PC-3 (cell line): ENCODE results near the gene TENM4. TPM values are rescaled to one million over a fixed set of nuclear protein-coding genes. Genes with fewer than 3 reads are reported as not detected.
A peak's percentile ranks its signal among the peaks of the same experiment; 100 is the strongest.

Experiments used
- ATAC-seq: fragments of 200-7000 bp; cut with Tn5 transposase; 2 replicates; pipeline ENCODE4 v1.9.1; 2020; ENCODE audit warnings: mild to moderate bottlenecking, moderate library complexity
- BruUV-seq: library from RNA; stranded (reverse); fragments of 400-500 nt; replicated peaks from 2 replicates; lab custom pipeline; 2021; lab: Mats Ljungman, UMichigan
- CTCF ChIA-PET: fragments of 300-600 bp; sonication (Branson Sonifier 250); formaldehyde crosslinking; loops from one replicate; lab custom pipeline; 2022; ENCODE audit warnings: antibody characterized with exemption; lab: Charles Lee
- POLR2A ChIA-PET: fragments of 300-600 bp; sonication (Branson Sonifier 250); formaldehyde crosslinking; loops from one replicate; lab custom pipeline; 2022; ENCODE audit warnings: antibody characterized with exemption; ENCODE audit not compliant: unreplicated experiment; lab: Charles Lee
- DNase-seq: peaks from one replicate; pipeline ENCODE4 v3.0.0-alpha.2; 2015
- H2AFZ ChIP-seq: fragments of 300-600 bp; sonication (generic); 2 replicates; pipeline ENCODE4 v1.6.0; 2016; ENCODE audit warnings: antibody characterized with exemption, low read length
- H3F3A ChIP-seq: fragments of 300-600 bp; sonication (generic); one replicate; pipeline ENCODE4 v1.6.0; 2017; ENCODE audit warnings: antibody characterized with exemption, low read length, control low read depth, mild to moderate bottlenecking; ENCODE audit not compliant: unreplicated experiment
- H3K27ac ChIP-seq: fragments of 300-600 bp; sonication (generic); 2 replicates; pipeline ENCODE4 v1.5.1; 2016; ENCODE audit warnings: mild to moderate bottlenecking, low read length
- H3K27me3 ChIP-seq: fragments of 300-600 bp; sonication (generic); 2 replicates; pipeline ENCODE4 v1.6.1; 2016; ENCODE audit warnings: low read length, mixed read lengths
- H3K36me3 ChIP-seq: fragments of 300-600 bp; sonication (generic); 2 replicates; pipeline ENCODE4 v1.6.1; 2016; ENCODE audit warnings: low read depth, mixed run types, low read length, mixed read lengths
- H3K4me1 ChIP-seq: fragments of 300-600 bp; sonication (generic); 2 replicates; pipeline ENCODE4 v1.5.1; 2016; ENCODE audit warnings: low read length; ENCODE audit not compliant: insufficient read depth
- H3K4me2 ChIP-seq: fragments of 300-600 bp; sonication (generic); 2 replicates; pipeline ENCODE4 v1.6.0; 2016; ENCODE audit warnings: low read length
- H3K4me3 ChIP-seq: fragments of 300-600 bp; sonication (generic); 2 replicates; pipeline ENCODE4 v1.5.1; 2016; ENCODE audit warnings: mild to moderate bottlenecking, low read length, mixed read lengths
- H3K79me2 ChIP-seq: fragments of 300-600 bp; sonication (generic); 2 replicates; pipeline ENCODE4 v1.6.1; 2017; ENCODE audit warnings: low read length, mixed read lengths
- H3K9ac ChIP-seq: fragments of 300-600 bp; sonication (generic); 2 replicates; pipeline ENCODE4 v1.6.0; 2016; ENCODE audit warnings: mild to moderate bottlenecking, low read length
- H3K9me2 ChIP-seq: fragments of 300-600 bp; sonication (generic); replicated peaks from 2 replicates; pipeline ENCODE4 v1.6.1; 2016; ENCODE audit warnings: mixed run types, low read length, mixed read lengths
- H3K9me3 ChIP-seq: fragments of 300-600 bp; sonication (generic); 2 replicates; pipeline ENCODE4 v1.6.1; 2016; ENCODE audit warnings: low read length, mixed read lengths
- H4K20me1 ChIP-seq: fragments of 300-600 bp; sonication (generic); 2 replicates; pipeline ENCODE4 v1.6.1; 2016; ENCODE audit warnings: low read length, mixed read lengths
- CTCF ChIP-seq: fragments of 300-600 bp; sonication (generic); conservative IDR thresholded peaks from 2 replicates; pipeline ENCODE4 v1.5.1; 2017; ENCODE audit warnings: antibody characterized with exemption, low read depth, mild to moderate bottlenecking, low read length
- EZH2 ChIP-seq: fragments of 300-600 bp; sonication (generic); IDR thresholded peaks from one replicate; pipeline ENCODE4 v1.6.1; 2017; ENCODE audit warnings: antibody characterized with exemption, mild to moderate bottlenecking, low read length; ENCODE audit not compliant: unreplicated experiment
- EZH2phosphoT487 ChIP-seq: fragments of 300-600 bp; sonication (generic); IDR thresholded peaks from 2 replicates; pipeline ENCODE4 v1.6.1; 2018; ENCODE audit warnings: mild to moderate bottlenecking, antibody characterized with exemption, low read length, borderline replicate concordance
- intact Hi-C: fragments of 100-400 bp; cut with micrococcal nuclease; formaldehyde crosslinking; loops from 2 replicates; pipeline ENCODE4 v1.9.0; 2023
- total RNA-seq: library from RNA; depleted of rRNA; stranded (reverse); fragments of >200 nt; gene quantifications from 2 replicates; pipeline ENCODE4 v1.2.3, GENCODE V29; 2014

Gene TENM4
- total RNA-seq, 1 experiment from 2014 or later: 19.7 TPM

- Histone ChIP-seq H3K27me3 (no peaks in the 10 kb centered on the region), H3K9me3 (no peaks in the 10 kb centered on the region), H3K27ac (no peak overlapping the region), H3K79me2 (no peaks in the 10 kb centered on the region), H3K36me3 (no peaks in the 10 kb centered on the region), H3F3A (no peaks in the 10 kb centered on the region), H3K4me2 (no peak overlapping the region), H3K9ac (no peak overlapping the region), H4K20me1 (no peaks in the 10 kb centered on the region), H2AFZ (no peak overlapping the region), H3K4me1 (no peaks in the 10 kb centered on the region), H3K9me2 (no peaks in the 10 kb centered on the region), H3K4me3 (no peak overlapping the region)
- CTCF ChIA-PET: no interaction called here
- BruUV-seq: no TSS peak
- POLR2A ChIA-PET: no interaction called here
- ATAC-seq (no peak), DNase-seq (no peak)
- TF ChIP-seq EZH2 (no peak), EZH2phosphoT487 (no peak), CTCF (no peak)
- intact Hi-C loops: no loop called here
These were observed 681.8 kb downstream of the TENM4 start for GRCh38 chr11:78759071-78759470.

- no peak for DNase-seq
- intact Hi-C loops: no loop called here
- H3K27me3 ChIP-seq: no peaks in the 10 kb centered on the region
- ChIA-PET POLR2A (no interaction called here), CTCF (interaction anchor here (1.6 kb wide), 1 partner anchor 38 kb away, joined by 7 read pairs; no protein-coding TSS in a partner anchor)
- no peaks in the 10 kb centered on the region for H4K20me1 ChIP-seq
- H3K79me2 ChIP-seq: no peaks in the 10 kb centered on the region
- H3K9ac ChIP-seq: no peak overlapping the region
- no peaks in the 10 kb centered on the region for H3K9me2 ChIP-seq
- H3K9me3 ChIP-seq: no peaks in the 10 kb centered on the region
- peak; percentile 14; the same call in 1 of the 2 replicates for ATAC-seq
- H2AFZ ChIP-seq: no peak overlapping the region
- no TSS peak for BruUV-seq
- H3K27ac ChIP-seq: no peak overlapping the region
- TF ChIP-seq EZH2 (no peak), CTCF (no peak), EZH2phosphoT487 (no peak)
- no peaks in the 10 kb centered on the region for H3K36me3 ChIP-seq
- H3K4me3 ChIP-seq: no peak overlapping the region
- no peaks in the 10 kb centered on the region for H3F3A ChIP-seq
- peaks cover 15% of the 10 kb centered on the region for H3K4me1 ChIP-seq
- no peak overlapping the region for H3K4me2 ChIP-seq
These were observed 687.5 kb downstream of the TENM4 start for GRCh38 chr11:78753297-78753696.

GRCh38 chr11:78752494-78752893 is 688.3 kb downstream of the TENM4 start:
- H3K4me3 ChIP-seq: no peak overlapping the region
- no peak overlapping the region for H2AFZ ChIP-seq
- peaks cover 15% of the 10 kb centered on the region for H3K4me1 ChIP-seq
- no peak overlapping the region for H3K27ac ChIP-seq
- DNase-seq (peak; percentile 25), ATAC-seq (peak; percentile 69)
- no peaks in the 10 kb centered on the region for H3K9me3 ChIP-seq
- no peaks in the 10 kb centered on the region for H3K27me3 ChIP-seq
- CTCF ChIA-PET: interaction anchor here (1.6 kb wide), 1 partner anchor 37 kb away, joined by 7 read pairs; no protein-coding TSS in a partner anchor
- intact Hi-C loops: no loop called here
- H3K4me2 ChIP-seq: no peak overlapping the region
- no TSS peak for BruUV-seq
- H3F3A ChIP-seq: no peaks in the 10 kb centered on the region
- TF ChIP-seq EZH2: no peak
- TF ChIP-seq CTCF: no peak
- no peak for TF ChIP-seq EZH2phosphoT487
- H3K9ac ChIP-seq: no peak overlapping the region
- no peaks in the 10 kb centered on the region for H3K9me2 ChIP-seq
- H3K79me2 ChIP-seq: no peaks in the 10 kb centered on the region
- POLR2A ChIA-PET: interaction anchor here (0.6 kb wide), 1 partner anchor 482 kb away, joined by 3 read pairs; no protein-coding TSS in a partner anchor
- no peaks in the 10 kb centered on the region for H4K20me1 ChIP-seq
- no peaks in the 10 kb centered on the region for H3K36me3 ChIP-seq
